Gastroesophageal sphincter (tissue), 4 donors: Measurements from ENCODE around the gene NALF2. TPM values are rescaled to one million over a fixed set of nuclear protein-coding genes. Genes with fewer than 3 reads are reported as not detected.

Experiments used
- ATAC-seq: fragments of 150-250 bp; one replicate; pipeline ENCODE4 v1.9.1; 2016; ENCODE audit warnings: mild to moderate bottlenecking, moderate library complexity
- H3K27ac ChIP-seq, 4 donors: fragments of 200-600 bp; sonication (generic) in 3 of 4; 1 replicate in 3 of 4; 2 replicates in 1 of 4; pipeline ENCODE4 v1.5.1; 2016 to 2019
- H3K27me3 ChIP-seq: fragments of 200-600 bp; sonication (generic); one replicate; pipeline ENCODE4 v1.5.1; 2019
- H3K36me3 ChIP-seq, 2 donors: fragments of 200-600 bp; sonication (generic); one replicate each; pipeline ENCODE4 v1.5.1; 2019; ENCODE audit warnings: control low read depth in 1 of 2
- H3K4me1 ChIP-seq, 3 donors: fragments of 200-600 bp; sonication (generic); 1 replicate in 2 of 3; 2 replicates in 1 of 3; pipeline ENCODE4 v1.5.1; 2016 to 2019; ENCODE audit warnings: control low read depth in 2 of 3
- H3K4me3 ChIP-seq, 2 donors: fragments of 200-600 bp; sonication (generic); one replicate each; pipeline ENCODE4 v1.5.1; 2019; ENCODE audit warnings: mild to moderate bottlenecking in 1 of 2, moderate library complexity in 1 of 2
- H3K9me3 ChIP-seq, 3 donors: fragments of 200-600 bp; sonication (generic); one replicate each; pipeline ENCODE4 v1.5.1; 2017 to 2019; ENCODE audit warnings: control low read depth in 2 of 3
- CTCF ChIP-seq, 4 experiments: fragments of 200-600 bp in 2 of 4; fragments of 450-650 bp in 2 of 4; sonication (generic) in 1 of 4; IDR thresholded peaks; one replicate each; pipeline ENCODE4 v1.5.1; 2017 to 2019; ENCODE audit warnings: antibody characterized with exemption in 4 of 4, mild to moderate bottlenecking in 2 of 4, moderate library complexity in 2 of 4
- EP300 ChIP-seq: sonication (generic); formaldehyde crosslinking; IDR thresholded peaks from one replicate; pipeline ENCODE4 v1.6.1; 2017; ENCODE audit warnings: antibody characterized with exemption, mild to moderate bottlenecking
- POLR2A ChIP-seq, 2 donors: fragments of 450-650 bp; IDR thresholded peaks; one replicate each; pipeline ENCODE4 v1.6.1; 2017; ENCODE audit warnings: antibody characterized with exemption in 2 of 2, mild to moderate bottlenecking in 2 of 2, moderate library complexity in 1 of 2
- POLR2AphosphoS5 ChIP-seq: sonication (generic); formaldehyde crosslinking; IDR thresholded peaks from one replicate; pipeline ENCODE4 v1.6.1; 2017; ENCODE audit warnings: antibody characterized with exemption
- WGBS, 2 donors: methylation state at CpG; one replicate each; pipeline ENCODE4 v1.1.5; 2018; ENCODE audit warnings: low coverage in 1 of 2; 5-methylcytosine and 5-hydroxymethylcytosine counted together
- total RNA-seq, 4 donors: library from RNA; depleted of rRNA; stranded (reverse); fragments of >200 nt; gene quantifications; one replicate each; pipeline ENCODE4 v1.1.0, GENCODE V29; 2016

Gene NALF2
- total RNA-seq, 4 donors from 2014 or later = 0.27 to 0.58 TPM; not detected in 2

- no peak overlapping the region for H3K4me3 ChIP-seq
- H3K4me1 ChIP-seq = peaks cover 0 to 16% (median 2%) of the 10 kb centered on the region in 3 donors
- H3K27me3 ChIP-seq = peaks cover 56% of the 10 kb centered on the region
- 80 to 100% methylated on average over 1 to 2 of the region's 5 CpGs for whole genome bisulfite sequencing, 2 donors
- no peak for ATAC-seq
- TF ChIP-seq POLR2A (IDR thresholded peaks at IDR 0.05) = no peak
- TF ChIP-seq POLR2AphosphoS5 = no peak
- no peak for TF ChIP-seq EP300
- TF ChIP-seq CTCF (IDR thresholded peaks at IDR 0.05) = no peak
- H3K27ac ChIP-seq = no peak overlapping the region
- no peaks in the 10 kb centered on the region for H3K36me3 ChIP-seq
- H3K9me3 ChIP-seq = no peaks in the 10 kb centered on the region
Observed at GRCh38 chrX:69508610-69509009, 4.5 kb downstream of the NALF2 start.

DNA sequence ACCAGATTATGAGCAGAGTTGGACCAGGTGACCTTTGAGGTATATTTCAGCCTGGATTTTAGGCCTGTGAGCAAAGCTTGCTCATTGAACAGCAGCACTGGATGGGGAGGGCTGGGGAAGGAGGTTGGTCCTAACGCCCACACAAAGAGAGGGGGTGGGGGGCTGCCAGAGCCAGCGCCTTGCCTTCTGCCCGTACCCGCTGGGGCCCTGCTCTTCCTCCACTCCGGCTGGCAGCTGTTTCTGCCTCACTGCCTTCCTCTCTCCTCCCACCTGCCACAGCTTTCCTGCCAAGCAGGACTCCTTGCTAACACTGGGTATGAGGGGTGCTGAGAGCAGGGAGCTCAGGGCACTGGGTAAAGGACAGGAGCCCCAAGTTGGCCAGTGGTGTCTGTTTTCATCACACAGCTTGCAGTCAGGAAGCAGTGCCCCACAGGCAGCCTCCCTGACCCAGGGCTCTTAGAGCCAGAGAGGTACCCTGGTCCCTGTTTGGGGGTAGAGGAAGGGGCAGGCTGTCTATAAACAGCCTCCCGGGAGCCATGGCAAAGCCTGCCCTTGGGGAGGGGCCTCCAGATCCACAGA, 6.1 kb downstream of the NALF2 start:
- no CpG with 5 or more reads among the region's 6 CpGs for WGBS, 2 donors
- Histone ChIP-seq H3K36me3 (no peaks in the 10 kb centered on the region), H3K4me3 (no peak overlapping the region), H3K9me3 (no peaks in the 10 kb centered on the region), H3K4me1 (peaks cover 0 to 12% (median 2%) of the 10 kb centered on the region in 3 donors), H3K27ac (no peak overlapping the region), H3K27me3 (peaks cover 53% of the 10 kb centered on the region)
- TF ChIP-seq CTCF (IDR thresholded peaks at IDR 0.05) (no peak), POLR2AphosphoS5 (no peak), EP300 (no peak), POLR2A (IDR thresholded peaks at IDR 0.05) (no peak)
- ATAC-seq = no peak

- no peak overlapping the region for H3K4me3 ChIP-seq
- WGBS, 2 donors = 53 to 76% methylated on average over 2 to 3 of the region's 3 CpGs
Observed at GRCh38 chrX:69510914-69511513, 6.9 kb downstream of the NALF2 start.

DNA sequence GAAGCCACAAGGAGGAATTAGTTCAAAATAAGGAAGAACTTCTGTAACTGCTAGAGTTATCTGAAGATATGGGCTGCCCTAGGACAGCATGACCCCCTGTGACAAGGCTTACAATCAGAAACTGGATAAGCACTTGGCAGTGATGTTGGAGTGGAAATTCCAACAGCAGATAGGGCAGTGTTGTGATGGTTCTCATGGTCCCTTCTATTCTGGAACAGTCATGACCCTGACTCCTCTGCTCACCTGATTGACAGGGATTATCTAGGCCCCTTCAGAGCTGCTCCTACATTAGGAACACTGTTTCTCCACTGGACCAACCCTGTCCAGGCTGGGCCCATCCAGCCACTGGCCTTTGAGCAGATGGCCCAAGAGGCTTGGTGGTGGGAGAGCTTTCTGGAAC, 17.9 kb downstream of the NALF2 start:
- H3K27ac ChIP-seq = no peak overlapping the region
- no peaks in the 10 kb centered on the region for H3K4me1 ChIP-seq
- no peaks in the 10 kb centered on the region for H3K27me3 ChIP-seq
- no peaks in the 10 kb centered on the region for H3K36me3 ChIP-seq
- no peaks in the 10 kb centered on the region for H3K9me3 ChIP-seq
- TF ChIP-seq EP300 (no peak), POLR2A (IDR thresholded peaks at IDR 0.05) (no peak), POLR2AphosphoS5 (no peak), CTCF (IDR thresholded peaks at IDR 0.05) (no peak)
- no peak overlapping the region for H3K4me3 ChIP-seq
- no peak for ATAC-seq

More at GRCh38 chrX:69510914-69511513, 6.9 kb downstream of the NALF2 start:
- H3K27me3 ChIP-seq = peaks cover 45% of the 10 kb centered on the region
- peaks cover 0 to 4% (median 0%) of the 10 kb centered on the region in 3 donors for H3K4me1 ChIP-seq
- no peak for TF ChIP-seq POLR2A (IDR thresholded peaks at IDR 0.05)
- TF ChIP-seq CTCF (IDR thresholded peaks at IDR 0.05) = no peak
- no peak for TF ChIP-seq EP300
- TF ChIP-seq POLR2AphosphoS5 = no peak
- H3K27ac ChIP-seq = no peak overlapping the region
- no peaks in the 10 kb centered on the region for H3K9me3 ChIP-seq
- no peak for ATAC-seq
- H3K36me3 ChIP-seq = no peaks in the 10 kb centered on the region

GRCh38 chrX:69523314-69523713, 19.2 kb downstream of the NALF2 start:
- Histone ChIP-seq H3K4me3 (no peak overlapping the region), H3K36me3 (no peaks in the 10 kb centered on the region), H3K27ac (no peak overlapping the region), H3K27me3 (no peaks in the 10 kb centered on the region), H3K9me3 (no peaks in the 10 kb centered on the region), H3K4me1 (no peaks in the 10 kb centered on the region)
- no peak for ATAC-seq
- 40% methylated on average over 2 of the region's 4 CpGs; no CpG with 5 or more reads in 1 of the 2 donors for WGBS, 2 donors
- TF ChIP-seq POLR2A (IDR thresholded peaks at IDR 0.05) (no peak), CTCF (IDR thresholded peaks at IDR 0.05) (no peak), POLR2AphosphoS5 (no peak), EP300 (no peak)
